GM18511 (cell line): ENCODE results near the gene UGGT2.
"Not testable (repeated sequence)": the region's sequence is repeated elsewhere in the genome, so short reads cannot be mapped to it uniquely, and the experiment has no call there.

Experiments used
- ATAC-seq: cut with Tn5 transposase; IDR thresholded peaks from one replicate; pipeline ENCODE4 v1.9.1; 2021; ENCODE audit warnings: mild to moderate bottlenecking, moderate library complexity; ENCODE audit not compliant: unreplicated experiment

The UGGT2 gene

DNA sequence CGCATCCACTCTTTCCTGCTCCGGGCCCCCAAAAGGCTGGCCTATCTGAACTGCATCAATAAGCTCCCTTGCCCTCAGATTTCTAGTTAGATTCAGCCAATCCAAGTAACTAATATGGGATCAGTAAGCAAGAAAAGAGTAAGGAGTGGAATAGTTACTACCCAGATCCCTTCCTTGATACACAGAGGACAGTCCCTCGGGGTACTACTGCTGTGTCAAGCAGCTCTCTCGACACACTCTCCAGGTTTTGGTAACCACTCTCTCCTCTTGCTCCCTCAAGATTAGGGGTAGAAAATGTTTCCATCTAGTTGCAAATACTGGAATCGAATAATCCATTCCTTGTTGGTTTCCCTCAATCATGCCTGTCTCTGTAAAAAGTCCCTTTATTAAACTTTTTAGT, 65.4 kb downstream of the UGGT2 start:
- no peak for ATAC-seq

- no peak for ATAC-seq
These were observed 71.1 kb downstream of the UGGT2 start for GRCh38 chr13:95982144-95982543.

GRCh38 chr13:95972651-95973050, 80.5 kb downstream of the UGGT2 start:
- ATAC-seq, result not testable (repeated sequence)

DNA sequence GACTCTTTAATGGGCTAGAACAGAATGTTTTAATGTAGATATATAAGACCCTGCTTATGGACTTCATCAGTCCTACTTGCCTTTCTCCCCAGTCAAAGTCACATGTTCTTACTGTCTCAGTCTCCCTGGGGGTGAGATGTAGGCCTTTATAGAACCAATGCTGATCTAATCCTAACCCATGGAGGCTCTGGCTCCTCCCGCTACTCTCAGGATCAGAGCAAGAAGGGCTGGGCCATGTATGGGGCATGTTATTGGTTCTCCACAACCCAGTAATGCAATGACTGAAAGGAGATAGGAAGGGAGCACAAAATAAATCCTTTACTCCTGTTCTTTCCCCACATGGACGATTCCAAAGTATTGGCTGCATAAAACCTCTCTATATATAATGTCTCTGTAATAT, 82.3 kb downstream of the UGGT2 start:
- ATAC-seq, result no peak

DNA sequence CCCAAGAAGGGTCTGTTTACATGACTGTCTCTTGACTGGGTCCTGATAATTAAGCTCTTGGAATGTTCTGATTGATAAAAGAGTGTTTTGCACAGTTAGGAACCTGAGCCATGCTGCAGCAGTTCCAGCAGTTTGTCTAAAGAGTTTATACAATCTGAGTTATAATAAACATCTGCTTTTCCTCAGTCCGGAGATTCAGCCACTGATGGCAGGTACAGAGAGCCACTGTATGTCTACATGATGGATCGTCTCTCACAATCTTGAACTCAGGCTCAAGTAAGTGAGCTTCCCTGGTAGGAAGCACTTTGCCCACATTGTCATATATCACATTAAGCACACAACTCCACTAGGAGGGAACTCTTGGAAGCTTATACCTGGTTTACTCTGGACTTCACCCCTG, 84.3 kb downstream of the UGGT2 start:
- ATAC-seq, result no peak

GRCh38 chr13:95957331-95957730, 95.9 kb downstream of the UGGT2 start:
- no peak for ATAC-seq

DNA sequence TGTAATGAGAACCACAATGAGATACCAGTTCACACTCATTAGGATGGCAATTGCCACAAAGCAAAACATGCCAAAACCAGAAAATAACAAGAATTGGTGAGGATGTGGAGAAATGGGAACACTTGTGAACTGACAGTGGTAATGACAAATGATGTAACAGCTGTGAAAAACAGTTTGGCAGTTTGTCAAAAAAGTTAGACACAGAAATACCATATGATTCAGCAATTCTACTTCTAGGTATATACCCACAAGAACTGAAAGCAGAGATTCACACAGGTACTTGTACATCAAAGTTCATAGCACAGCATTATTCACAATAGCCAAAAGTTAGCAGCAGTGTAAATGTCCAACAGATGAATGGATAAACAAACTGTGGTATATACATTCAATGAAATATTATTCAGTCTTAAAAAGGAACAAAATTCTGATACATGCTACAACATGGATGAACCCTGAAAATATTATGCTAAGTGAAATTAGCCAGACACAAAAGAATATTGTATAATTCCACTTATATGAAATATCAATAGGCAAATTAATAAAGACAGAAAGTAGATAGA, 96.5 kb downstream of the UGGT2 start:
- no peak for ATAC-seq

GRCh38 chr13:95955719-95956118, 97.5 kb downstream of the UGGT2 start:
- no peak for ATAC-seq

GRCh38 chr13:95955255-95955654, 97.9 kb downstream of the UGGT2 start:
- peak; percentile 82 for ATAC-seq

- no peak for ATAC-seq
These were observed 98.9 kb downstream of the UGGT2 start for GRCh38 chr13:95954266-95954665.

GRCh38 chr13:95950103-95950502, 103.1 kb downstream of the UGGT2 start:
- ATAC-seq, result no peak

DNA sequence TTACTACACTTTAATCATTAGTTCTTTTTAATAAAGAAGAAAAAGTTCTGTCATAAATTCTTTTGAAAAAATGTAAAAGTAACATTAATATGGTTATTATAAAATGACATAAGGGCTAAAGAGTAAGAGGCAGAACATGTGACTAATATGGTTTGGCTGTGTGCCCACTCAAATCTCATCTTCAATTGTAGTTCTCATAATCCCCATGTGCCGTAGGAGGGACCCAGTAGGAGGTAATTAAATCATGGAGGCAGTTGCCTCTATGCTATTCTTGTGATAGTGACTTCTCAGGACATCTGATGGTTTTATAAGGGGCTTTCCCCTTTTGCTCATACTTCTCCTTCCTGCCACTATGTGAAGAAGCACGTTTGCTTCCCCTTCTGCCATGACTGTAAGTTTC, 104.5 kb downstream of the UGGT2 start:
- no peak for ATAC-seq

GRCh38 chr13:95937714-95938320, 115.4 kb downstream of the UGGT2 start:
- no peak for ATAC-seq

GRCh38 chr13:95931300-95932025, 121.7 kb downstream of the UGGT2 start:
- ATAC-seq, result no peak

DNA sequence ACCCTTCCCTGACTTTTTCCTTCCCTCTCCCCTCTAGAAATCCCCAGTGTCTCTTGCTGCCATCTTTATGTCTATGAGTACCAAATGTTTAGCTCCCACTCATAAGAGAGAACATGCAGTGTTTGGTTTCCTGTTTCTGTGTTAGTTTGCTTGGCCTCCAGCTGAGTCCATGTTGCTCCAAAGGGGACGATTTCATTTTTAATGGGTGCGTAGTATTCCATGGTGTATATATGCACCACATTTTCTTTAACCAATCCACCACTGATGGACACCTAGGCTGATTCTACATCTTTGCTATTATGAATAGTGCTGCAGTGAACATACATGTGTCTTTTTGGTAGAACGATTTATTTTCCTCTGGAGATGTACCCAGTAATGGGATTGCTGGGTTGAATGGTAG, 123.8 kb downstream of the UGGT2 start:
- ATAC-seq, result no peak

- ATAC-seq, result not testable (repeated sequence)
These were observed 124.8 kb downstream of the UGGT2 start for GRCh38 chr13:95928367-95928906.

DNA sequence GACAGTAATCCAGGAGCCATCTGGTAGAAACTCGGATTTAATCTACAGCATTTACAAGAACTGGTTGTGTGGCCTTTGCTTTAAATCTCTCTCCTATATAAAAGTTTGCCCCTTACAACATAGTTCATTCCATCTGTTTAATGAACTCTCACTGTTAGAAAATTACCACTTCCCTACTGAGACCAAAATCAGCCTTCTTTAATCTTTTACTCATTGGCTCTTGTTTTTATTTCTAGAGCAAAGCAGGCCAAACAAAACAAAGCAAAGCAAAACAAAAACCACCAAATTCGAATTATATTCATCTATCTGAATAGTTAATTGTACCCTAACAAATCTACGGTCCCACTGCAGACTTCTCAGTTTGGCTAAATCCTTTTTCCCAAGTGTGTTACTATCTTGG, 127.0 kb downstream of the UGGT2 start:
- no peak for ATAC-seq

GRCh38 chr13:95924389-95924994, 128.7 kb downstream of the UGGT2 start:
- no peak for ATAC-seq

DNA sequence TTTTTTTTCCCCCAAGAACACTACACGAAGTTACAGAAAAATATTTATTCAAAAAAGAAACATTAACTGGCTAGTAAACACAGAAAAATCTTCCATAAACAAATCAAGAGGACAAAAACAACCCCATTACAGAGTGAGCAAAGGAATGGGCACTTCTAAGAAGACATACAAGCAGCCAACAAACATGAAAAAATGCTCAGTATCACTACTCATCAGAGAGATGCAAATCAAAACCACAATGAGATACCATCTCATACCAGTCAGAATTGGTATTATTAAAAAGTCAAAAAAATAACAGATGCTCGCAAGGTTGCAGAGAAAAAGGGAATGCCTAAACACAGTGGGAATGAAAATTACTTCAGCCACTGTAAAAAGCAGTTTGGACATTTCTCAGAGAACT, 131.7 kb downstream of the UGGT2 start:
- ATAC-seq, result no peak

DNA sequence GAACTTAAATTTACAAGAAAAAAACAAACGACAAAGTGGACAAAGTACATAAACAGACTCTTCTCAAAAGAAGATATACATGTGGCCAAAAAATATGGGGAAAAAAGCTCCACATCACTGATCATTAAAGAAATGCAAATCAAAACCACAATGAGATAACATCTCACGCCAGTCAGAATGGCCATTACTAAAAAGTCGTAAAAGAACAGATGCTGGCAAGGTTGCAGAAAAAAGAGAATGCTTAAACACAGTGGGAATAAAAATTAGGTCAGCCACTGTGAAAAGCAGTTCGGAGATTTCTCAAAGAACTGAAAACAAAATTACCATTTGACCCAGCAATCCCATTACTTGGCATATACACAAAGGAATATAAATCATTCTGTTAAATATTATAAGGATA, 132.7 kb downstream of the UGGT2 start:
- ATAC-seq, result no peak

GRCh38 chr13:95918860-95919259, 134.3 kb downstream of the UGGT2 start:
- ATAC-seq, result no peak

DNA sequence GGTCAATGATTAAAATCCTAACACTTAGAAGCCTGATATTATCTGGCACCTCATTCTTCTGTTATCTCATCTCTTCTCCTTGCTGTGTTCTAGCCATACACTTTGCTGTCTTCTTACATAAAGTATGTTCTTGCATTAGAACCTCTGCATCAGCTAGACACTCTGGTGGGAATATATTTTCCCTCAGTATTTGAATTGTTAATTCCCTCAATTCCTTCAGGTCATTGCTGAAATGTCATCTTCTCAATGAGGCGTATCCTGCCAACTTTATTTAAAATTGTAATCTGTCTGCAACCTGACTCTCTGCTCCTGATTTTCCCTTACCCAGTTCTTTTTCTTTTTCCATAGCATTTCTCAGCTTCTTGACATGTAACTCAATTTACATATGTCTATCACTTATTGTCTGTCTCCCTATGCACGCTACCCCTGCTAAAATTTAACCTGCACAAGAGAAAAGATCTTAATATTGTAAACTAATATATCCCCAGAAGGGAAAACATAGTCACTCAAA, 138.2 kb downstream of the UGGT2 start:
- no peak for ATAC-seq
